GM23248 (cell line): ENCODE results near the gene P2RY13.

Experiments
- EZH2 ChIP-seq: fragments of 200-600 bp; sonication (generic); IDR thresholded peaks from 2 replicates; pipeline ENCODE4 v1.6.1; 2018; ENCODE audit warnings: antibody characterized with exemption, mild to moderate bottlenecking; ENCODE audit not compliant: insufficient read depth, poor library complexity, severe bottlenecking
- EZH2phosphoT487 ChIP-seq: fragments of 200-600 bp; sonication (generic); IDR thresholded peaks from 2 replicates; pipeline ENCODE4 v1.6.1; 2018; ENCODE audit warnings: antibody characterized with exemption, moderate library complexity, mild to moderate bottlenecking, low read depth; ENCODE audit not compliant: insufficient read depth

DNA sequence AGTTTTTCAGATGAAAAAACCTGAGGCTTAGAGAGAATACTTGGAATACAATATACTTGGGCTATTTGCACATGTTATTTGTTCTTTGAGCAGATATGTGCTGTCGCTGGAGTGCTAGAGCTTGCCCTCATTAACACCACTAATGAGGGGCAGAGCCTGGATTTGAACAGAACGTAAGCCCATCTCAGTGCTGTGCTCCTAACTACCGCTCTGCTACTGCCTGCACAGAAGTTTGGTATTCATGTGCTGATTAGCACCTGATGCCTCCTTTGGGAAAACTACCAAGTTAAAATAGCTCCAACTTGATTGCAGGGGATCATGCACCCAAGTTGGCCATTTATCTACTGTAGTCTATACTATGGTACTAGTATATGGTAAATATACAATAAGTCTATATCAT is 16.4 kb downstream of the P2RY13 start:
- TF ChIP-seq EZH2 (no peak), EZH2phosphoT487 (no peak)
